ENCODE measurements around the gene HDAC4. TPM values are rescaled to one million over a fixed set of nuclear protein-coding genes. Genes with fewer than 3 reads are reported as not detected.

Gene HDAC4
- total and polyA plus RNA-seq, 10 of the 15 experiments (the other 5 are each of a cell fraction or from before 2014, with no cell fraction given) = 0.22 to 15.7 (median 4.8) TPM

DNA sequence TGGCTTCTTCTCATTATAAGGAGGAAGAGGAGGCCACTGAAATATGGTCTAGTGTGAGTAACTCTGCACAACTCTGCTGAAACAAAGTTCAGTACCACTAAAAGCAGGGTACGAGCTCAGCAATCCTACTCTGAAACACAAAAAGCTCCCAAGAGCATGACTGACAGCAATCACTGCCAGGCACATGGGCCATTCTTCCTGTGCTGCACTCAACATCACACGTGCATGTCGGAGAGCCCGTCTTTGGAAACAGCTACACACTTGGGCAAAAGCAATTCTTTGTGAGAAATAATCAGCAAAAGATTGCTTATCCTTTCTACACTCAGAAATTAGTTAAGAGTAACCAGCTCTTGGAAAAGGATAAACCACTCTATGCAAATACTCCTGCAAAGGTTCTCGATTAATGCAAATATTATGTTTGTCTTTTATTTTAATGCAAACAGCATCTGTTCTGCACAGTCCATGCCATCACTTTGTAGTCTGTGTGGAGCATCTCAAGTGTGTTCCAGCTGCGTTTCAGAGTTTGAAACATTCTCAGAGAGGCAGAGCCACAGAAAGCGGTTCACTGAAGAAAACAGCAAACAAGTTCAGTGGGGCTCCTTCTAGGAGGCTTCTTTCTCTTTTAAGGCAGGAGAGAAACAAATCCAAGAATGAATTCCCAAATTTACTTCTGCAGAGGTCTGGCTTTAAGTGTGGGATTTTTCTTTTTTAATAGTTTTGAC lies 145.0 kb downstream of the HDAC4 start:
- in situ Hi-C loops (cut with MboI) (no loop called here), intact Hi-C loops (cut with micrococcal nuclease; ENCODE audit: unreplicated experiment) (loop anchor here (10.0 kb wide), 1 partner anchor 111 kb away; no protein-coding TSS in a partner anchor)
- ChIA-PET SMC1A (ENCODE audit: uncharacterized antibody, unreplicated experiment) (interaction anchor here (0.8 kb wide), 2 partner anchors 11 to 21 kb away, joined by 3 read pairs; no protein-coding TSS in a partner anchor), RAD21 (ENCODE audit: unreplicated experiment) (interaction anchor here (1.2 kb wide), 1 partner anchor 114 kb away, joined by 3 read pairs; no protein-coding TSS in a partner anchor), CTCF (no interaction called here), POLR2A (no interaction called here)
- H3K4me3 ChIP-seq = no peak overlapping the region
- H3K9me3 ChIP-seq (replicated peaks; ENCODE audit: control insufficient read depth, insufficient read depth, low read length) = peaks cover 4% of the 10 kb centered on the region; the same call in 2 of the 3 replicates
- no peak overlapping the region for H2AFZ ChIP-seq (ENCODE audit: control insufficient read depth, low read depth, low read length)
- no peaks in the 10 kb centered on the region for H3K36me3 ChIP-seq (ENCODE audit: control insufficient read depth in 2 of 2, insufficient read depth in 2 of 2, low read length in 1 of 2)
- H4K20me1 ChIP-seq (ENCODE audit: control insufficient read depth, insufficient read depth) = peaks cover 5% of the 10 kb centered on the region
- H3K4me2 ChIP-seq (ENCODE audit: control insufficient read depth, insufficient read depth) = no peak overlapping the region
- H3K27me3 ChIP-seq (replicated peaks in 1 of 2; ENCODE audit: control insufficient read depth in 2 of 2, insufficient read depth in 2 of 2, low read length in 1 of 2) = peaks cover 0 to 11% of the 10 kb centered on the region in 2 experiments; a peak in 2 of 4 replicates
- H3K4me1 ChIP-seq (ENCODE audit: control insufficient read depth, insufficient read depth, low read length) = peaks cover 35% of the 10 kb centered on the region
- no peak overlapping the region for H3K27ac ChIP-seq (ENCODE audit: control insufficient read depth, insufficient read depth)
- no peak overlapping the region for H3K9ac ChIP-seq (ENCODE audit: control insufficient read depth, insufficient read depth, low read length)
- FAIRE-seq (no peak), DNase-seq (ENCODE audit: low read depth, low spot score) (no peak), ATAC-seq (no peak)
- no TSS peak for BruUV-seq (replicated peaks)
- no peaks in the 10 kb centered on the region for H3K79me2 ChIP-seq (ENCODE audit: control insufficient read depth, insufficient read depth, low read length)
- no peak for TF ChIP-seq HDGF (IDR thresholded peaks at IDR 0.05)
- TF ChIP-seq, protein P1, sequence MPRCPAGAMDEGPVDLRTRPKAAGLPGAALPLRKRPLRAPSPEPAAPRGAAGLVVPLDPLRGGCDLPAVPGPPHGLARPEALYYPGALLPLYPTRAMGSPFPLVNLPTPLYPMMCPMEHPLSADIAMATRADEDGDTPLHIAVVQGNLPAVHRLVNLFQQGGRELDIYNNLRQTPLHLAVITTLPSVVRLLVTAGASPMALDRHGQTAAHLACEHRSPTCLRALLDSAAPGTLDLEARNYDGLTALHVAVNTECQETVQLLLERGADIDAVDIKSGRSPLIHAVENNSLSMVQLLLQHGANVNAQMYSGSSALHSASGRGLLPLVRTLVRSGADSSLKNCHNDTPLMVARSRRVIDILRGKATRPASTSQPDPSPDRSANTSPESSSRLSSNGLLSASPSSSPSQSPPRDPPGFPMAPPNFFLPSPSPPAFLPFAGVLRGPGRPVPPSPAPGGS (IDR thresholded peaks at IDR 0.05; ENCODE audit: borderline replicate concordance, insufficient read depth, low read depth, low read length, poor library complexity, severe bottlenecking) = peak; percentile 35
- TF ChIP-seq, protein P2, sequence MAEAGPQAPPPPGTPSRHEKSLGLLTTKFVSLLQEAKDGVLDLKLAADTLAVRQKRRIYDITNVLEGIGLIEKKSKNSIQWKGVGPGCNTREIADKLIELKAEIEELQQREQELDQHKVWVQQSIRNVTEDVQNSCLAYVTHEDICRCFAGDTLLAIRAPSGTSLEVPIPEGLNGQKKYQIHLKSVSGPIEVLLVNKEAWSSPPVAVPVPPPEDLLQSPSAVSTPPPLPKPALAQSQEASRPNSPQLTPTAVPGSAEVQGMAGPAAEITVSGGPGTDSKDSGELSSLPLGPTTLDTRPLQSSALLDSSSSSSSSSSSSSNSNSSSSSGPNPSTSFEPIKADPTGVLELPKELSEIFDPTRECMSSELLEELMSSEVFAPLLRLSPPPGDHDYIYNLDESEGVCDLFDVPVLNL (IDR thresholded peaks at IDR 0.05; ENCODE audit: low read depth, low read length) = no peak
- WGBS (ENCODE audit: insufficient coverage, insufficient replicate concordance, low lambda C conversion rate, missing lambda C conversion rate) = 86% methylated on average over 7 of the region's 7 CpGs

Measured in GM12878 (cell line).